IPS-15b (cell line): ENCODE measurements around the gene KERA.
"Not testable (repeated sequence)": the region's sequence is repeated elsewhere in the genome, so short reads cannot be mapped to it uniquely, and the experiment has no call there.

Experiments used
- H3K27me3 ChIP-seq: one replicate; pipeline ENCODE4 v1.6.1; 2013; ENCODE audit warnings: low read length; ENCODE audit not compliant: control insufficient read depth, insufficient read depth
- H3K36me3 ChIP-seq: one replicate; pipeline ENCODE4 v1.6.1; 2013; ENCODE audit warnings: low read length; ENCODE audit not compliant: control insufficient read depth, insufficient read depth
- H3K4me1 ChIP-seq: one replicate; pipeline ENCODE4 v1.6.1; 2013; ENCODE audit warnings: mild to moderate bottlenecking, low read length; ENCODE audit not compliant: control insufficient read depth, insufficient read depth
- H3K4me3 ChIP-seq: one replicate; pipeline ENCODE4 v1.5.1; 2013; ENCODE audit warnings: low read depth, low read length
- H3K9ac ChIP-seq: one replicate; pipeline ENCODE4 v1.6.1; 2013; ENCODE audit warnings: low read depth, mild to moderate bottlenecking, low read length
- H3K9me3 ChIP-seq: one replicate; pipeline ENCODE4 v1.6.1; 2013; ENCODE audit warnings: mild to moderate bottlenecking, low read length; ENCODE audit not compliant: control insufficient read depth, insufficient read depth

The KERA gene

DNA sequence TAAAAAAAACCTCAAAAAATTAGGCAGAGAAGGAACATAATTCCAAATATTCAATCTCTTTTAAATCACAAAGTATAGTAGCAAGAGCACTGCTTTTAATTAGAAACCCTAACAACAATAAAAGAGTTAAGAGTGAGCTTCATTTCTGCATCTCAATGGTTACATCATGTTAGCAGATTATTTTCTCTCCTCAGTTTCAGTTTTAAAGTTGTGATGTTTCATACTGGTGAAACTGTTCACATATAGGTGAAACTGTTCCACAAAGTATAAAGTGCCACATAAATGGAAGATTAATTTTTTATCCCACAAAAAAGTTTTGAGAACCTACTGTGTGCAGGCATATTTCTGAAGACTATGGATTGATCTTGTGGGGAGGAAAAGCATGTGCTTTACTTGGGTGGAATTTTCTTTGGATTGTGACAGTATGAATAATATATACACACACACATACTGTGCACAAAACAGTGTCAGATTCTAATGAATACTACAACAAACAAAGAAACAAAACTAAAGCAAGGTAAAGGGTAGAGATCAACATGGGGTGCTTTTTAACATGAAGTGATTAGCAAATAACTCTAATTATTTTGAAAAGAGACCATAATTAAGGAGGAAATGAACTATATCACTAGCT, 36.3 kb upstream of the KERA start:
- Histone ChIP-seq H3K4me3 (no peak overlapping the region), H3K27me3 (no peaks in the 10 kb centered on the region), H3K9me3 (no peaks in the 10 kb centered on the region)

GRCh38 chr12:91093341-91093740, 35.5 kb upstream of the KERA start:
- Histone ChIP-seq H3K4me1 (no peaks in the 10 kb centered on the region), H3K36me3 (no peaks in the 10 kb centered on the region), H3K4me3 (no peak overlapping the region), H3K9me3 (no peaks in the 10 kb centered on the region), H3K27me3 (no peaks in the 10 kb centered on the region), H3K9ac (no peak overlapping the region)

More for the DNA sequence above, 36.3 kb upstream of the KERA start:
- H3K9ac ChIP-seq: no peak overlapping the region
- H3K4me1 ChIP-seq: no peaks in the 10 kb centered on the region
- H3K36me3 ChIP-seq: no peaks in the 10 kb centered on the region

DNA sequence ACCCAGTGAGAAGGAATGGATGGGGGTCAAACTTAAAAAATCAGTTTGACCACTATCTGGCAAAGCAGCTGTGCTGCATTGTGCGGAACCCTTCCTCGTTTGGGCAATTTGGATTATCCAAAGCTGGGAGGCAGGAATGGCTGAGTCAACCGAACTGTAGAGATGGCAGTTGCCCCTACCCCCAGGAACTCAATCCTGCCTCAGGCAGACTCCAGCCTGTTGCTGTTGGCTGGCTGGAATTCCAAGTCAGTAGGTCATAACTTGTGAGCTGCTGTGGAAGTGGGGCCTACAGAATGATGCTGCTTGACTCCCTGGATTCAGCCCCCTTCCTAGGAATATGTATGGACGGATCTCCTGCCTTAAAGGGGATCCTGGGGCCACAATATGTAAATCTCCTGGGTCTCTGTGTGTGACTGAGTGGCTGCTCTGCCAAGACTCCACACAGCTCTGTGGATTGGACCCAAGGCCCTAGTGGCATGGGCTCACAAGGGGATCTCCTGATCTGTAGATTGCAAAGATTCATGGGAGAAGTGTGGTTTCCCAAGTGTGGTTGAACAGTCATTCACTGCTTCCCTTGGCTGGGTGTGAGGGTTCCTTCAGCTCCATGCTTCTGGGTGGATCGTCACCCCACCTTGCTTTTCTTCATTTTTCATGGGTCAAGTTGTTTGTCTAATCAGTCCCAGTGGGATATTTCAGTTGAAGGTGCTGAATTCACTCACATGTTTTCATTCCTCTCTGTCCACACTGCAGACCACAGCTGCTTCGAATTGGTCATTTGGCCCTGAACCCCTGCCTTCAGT, 34.3 kb upstream of the KERA start:
- no peaks in the 10 kb centered on the region for H3K4me1 ChIP-seq
- no peak overlapping the region for H3K4me3 ChIP-seq
- H3K9me3 ChIP-seq: no peaks in the 10 kb centered on the region
- H3K9ac ChIP-seq: no peak overlapping the region
- no peaks in the 10 kb centered on the region for H3K36me3 ChIP-seq
- H3K27me3 ChIP-seq: no peaks in the 10 kb centered on the region

DNA sequence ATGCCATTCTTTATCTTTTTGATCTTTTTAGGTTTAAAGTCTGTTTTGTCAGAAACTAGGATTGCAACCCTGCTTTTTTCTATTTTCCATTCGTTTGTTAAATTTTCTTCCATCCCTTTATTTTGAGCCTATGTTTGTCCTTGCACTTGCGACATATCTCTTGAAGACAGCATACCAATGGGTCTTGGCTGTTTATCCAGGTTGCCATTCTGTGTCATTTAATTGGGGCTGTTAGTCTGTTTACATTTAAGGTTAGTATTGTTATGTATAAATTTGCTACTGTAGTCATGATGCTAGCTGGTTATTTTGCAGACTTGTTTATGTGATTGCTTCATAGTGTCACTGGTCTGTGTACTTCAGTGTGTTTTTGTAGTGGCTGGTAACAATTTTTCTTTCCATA, 32.1 kb upstream of the KERA start:
- not testable (repeated sequence) for H3K27me3 ChIP-seq, H3K36me3 ChIP-seq, H3K9me3 ChIP-seq, H3K9ac ChIP-seq, H3K4me1 ChIP-seq, H3K4me3 ChIP-seq

DNA sequence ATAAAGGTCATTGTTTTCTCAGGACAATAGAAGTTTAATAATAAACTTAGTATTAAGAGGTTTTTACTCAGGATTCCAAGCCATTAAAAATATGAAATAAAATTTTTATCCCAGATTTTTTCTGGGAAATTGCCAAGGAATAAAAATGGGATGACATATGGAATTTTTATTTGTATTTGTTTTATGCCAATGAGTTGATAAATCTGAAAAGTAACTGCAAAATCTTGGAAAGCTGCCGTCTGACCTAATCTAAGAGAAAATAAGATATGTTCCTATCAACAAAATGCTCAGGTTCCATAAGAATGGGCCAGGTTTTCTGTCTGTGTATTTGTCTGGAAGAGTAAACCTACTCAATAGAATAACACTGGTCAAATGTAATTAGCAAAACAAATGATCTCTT, 22.2 kb upstream of the KERA start:
- no peaks in the 10 kb centered on the region for H3K4me1 ChIP-seq
- no peaks in the 10 kb centered on the region for H3K9me3 ChIP-seq
- no peaks in the 10 kb centered on the region for H3K27me3 ChIP-seq
- no peak overlapping the region for H3K9ac ChIP-seq
- H3K4me3 ChIP-seq: no peak overlapping the region
- no peaks in the 10 kb centered on the region for H3K36me3 ChIP-seq

- Histone ChIP-seq H3K4me3 (no peak overlapping the region), H3K9me3 (no peaks in the 10 kb centered on the region), H3K4me1 (no peaks in the 10 kb centered on the region), H3K36me3 (no peaks in the 10 kb centered on the region), H3K27me3 (no peaks in the 10 kb centered on the region), H3K9ac (no peak overlapping the region)
These were observed 20.7 kb upstream of the KERA start for GRCh38 chr12:91078501-91078900.

DNA sequence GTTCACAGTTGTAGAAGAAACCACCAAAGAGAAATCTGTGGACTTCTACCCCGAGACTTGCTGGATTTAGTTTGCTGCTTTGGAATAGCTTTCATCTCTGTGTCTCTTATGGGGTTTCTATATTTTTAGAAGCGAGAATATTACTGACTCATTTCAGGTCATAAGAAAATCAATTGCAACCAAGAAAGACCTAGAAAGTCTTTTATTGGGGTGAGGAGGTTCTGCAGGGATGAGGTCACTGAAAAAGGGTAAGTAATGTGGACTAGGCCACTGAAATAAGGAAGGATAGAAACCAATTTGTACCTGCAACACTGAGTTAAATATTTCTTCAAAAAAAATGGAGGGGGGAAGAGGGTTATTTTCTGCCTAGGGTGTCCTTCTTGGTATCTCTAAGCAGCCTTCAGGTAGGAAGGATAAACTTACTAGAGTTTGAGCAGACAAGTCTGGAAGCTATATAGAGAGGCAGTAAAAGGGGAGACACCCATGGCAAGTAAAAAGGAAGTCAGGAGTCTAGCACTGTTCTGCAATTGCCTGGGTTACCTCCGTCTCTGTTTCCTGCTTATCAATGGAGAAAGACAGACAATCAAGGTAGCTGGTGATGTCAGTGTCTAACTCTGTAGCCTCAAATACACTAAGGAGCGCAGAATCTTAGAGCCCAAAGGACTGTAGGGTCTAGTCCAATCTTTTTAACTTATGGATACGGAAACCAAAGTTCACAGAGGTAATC, 19.6 kb upstream of the KERA start:
- Histone ChIP-seq H3K36me3 (no peaks in the 10 kb centered on the region), H3K27me3 (no peaks in the 10 kb centered on the region), H3K9me3 (no peaks in the 10 kb centered on the region), H3K4me1 (no peaks in the 10 kb centered on the region), H3K9ac (no peak overlapping the region), H3K4me3 (no peak overlapping the region)

DNA sequence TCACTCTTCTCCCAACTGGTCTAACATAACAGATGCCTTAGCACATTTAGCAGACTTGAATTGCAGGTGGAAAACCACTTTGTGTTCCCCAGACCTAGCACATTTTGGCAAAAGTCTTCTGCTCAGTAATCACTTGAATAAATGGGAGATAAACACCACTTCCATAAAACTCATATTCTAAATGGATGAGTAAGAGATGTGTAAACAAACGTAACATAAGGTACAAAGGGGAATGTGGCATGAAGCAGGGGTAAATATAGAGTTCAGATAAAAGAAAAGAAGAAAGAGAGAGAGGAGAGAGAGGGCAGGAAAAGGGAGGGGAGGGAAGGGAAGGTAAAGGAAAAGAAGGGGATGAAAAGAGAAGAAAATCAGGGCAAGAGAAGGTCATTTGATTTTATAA, 17.0 kb upstream of the KERA start:
- no peak overlapping the region for H3K4me3 ChIP-seq
- no peaks in the 10 kb centered on the region for H3K27me3 ChIP-seq
- no peak overlapping the region for H3K9ac ChIP-seq
- no peaks in the 10 kb centered on the region for H3K4me1 ChIP-seq
- no peaks in the 10 kb centered on the region for H3K36me3 ChIP-seq
- H3K9me3 ChIP-seq: no peaks in the 10 kb centered on the region

DNA sequence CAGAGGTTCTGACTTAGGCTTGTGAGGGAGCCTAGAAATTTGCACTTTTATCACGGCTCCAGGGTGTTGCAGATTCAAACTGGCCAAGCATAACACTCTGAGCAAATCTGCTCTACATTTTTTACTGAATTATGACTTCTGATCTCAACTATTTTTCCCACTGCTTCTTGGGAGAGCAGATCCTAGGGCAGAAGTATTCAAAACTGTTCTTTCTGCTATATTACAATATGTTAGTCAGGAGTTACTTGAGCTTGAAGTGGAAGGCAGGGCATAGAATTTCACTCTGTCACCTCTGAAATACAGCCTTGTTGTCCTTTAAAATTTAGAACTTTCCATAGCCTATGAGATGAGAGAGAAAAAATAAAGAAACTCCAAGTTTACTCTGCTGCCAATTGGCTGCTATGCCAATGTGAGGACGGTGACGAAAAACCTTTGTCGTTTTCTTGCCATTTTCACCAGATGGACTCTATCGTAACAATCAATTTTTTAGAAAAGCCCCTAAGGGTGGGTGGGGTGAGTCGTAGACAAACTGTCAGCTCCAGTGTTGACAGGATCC, 16.4 kb upstream of the KERA start:
- Histone ChIP-seq H3K9ac (no peak overlapping the region), H3K27me3 (no peaks in the 10 kb centered on the region), H3K36me3 (no peaks in the 10 kb centered on the region), H3K4me3 (no peak overlapping the region), H3K4me1 (no peaks in the 10 kb centered on the region), H3K9me3 (no peaks in the 10 kb centered on the region)

DNA sequence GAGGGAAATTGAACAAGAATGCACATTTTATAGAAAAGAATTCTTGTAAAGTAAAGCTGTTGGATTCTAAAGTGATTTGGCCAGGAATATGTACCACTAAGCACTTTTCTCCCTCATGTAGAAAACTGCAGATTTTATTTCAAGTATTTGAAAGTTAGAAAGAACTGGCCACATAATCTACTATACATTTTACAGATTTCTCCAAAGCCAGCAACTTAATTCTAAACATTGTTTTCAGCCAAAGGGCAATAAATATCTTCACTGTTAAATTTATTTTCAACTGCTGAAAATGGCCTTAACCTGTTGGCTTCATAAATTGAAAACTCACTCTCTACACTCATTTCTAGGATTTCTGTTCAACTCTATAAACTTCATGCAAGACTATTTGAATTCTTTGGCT, 15.6 kb upstream of the KERA start:
- Histone ChIP-seq H3K4me1 (no peaks in the 10 kb centered on the region), H3K9ac (no peak overlapping the region), H3K27me3 (no peaks in the 10 kb centered on the region), H3K9me3 (no peaks in the 10 kb centered on the region), H3K36me3 (no peaks in the 10 kb centered on the region), H3K4me3 (no peak overlapping the region)

DNA sequence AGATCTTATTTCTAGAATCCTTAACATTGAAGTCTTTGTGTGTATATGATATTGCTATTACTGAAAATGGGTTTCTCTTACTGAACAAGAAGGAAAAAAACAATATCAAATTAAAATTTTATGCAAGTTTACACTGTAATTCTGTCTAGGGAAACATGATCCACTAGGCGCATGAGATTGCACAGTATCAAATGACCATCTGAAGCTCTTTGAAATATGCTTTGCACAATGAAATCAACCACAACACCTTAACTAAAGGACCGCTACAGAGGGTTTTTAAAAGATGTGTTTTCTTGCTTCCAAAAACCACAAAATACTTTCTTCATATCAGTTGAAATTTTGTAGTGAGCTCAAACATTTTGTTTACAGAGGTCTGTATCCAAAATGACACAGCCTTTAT, 15.1 kb upstream of the KERA start:
- H3K36me3 ChIP-seq: no peaks in the 10 kb centered on the region
- H3K9me3 ChIP-seq: no peaks in the 10 kb centered on the region
- H3K9ac ChIP-seq: no peak overlapping the region
- H3K4me1 ChIP-seq: no peaks in the 10 kb centered on the region
- no peaks in the 10 kb centered on the region for H3K27me3 ChIP-seq
- H3K4me3 ChIP-seq: no peak overlapping the region
